GM12891 (cell line): Measurements from ENCODE around the gene SETD9.

Experiments used
- PAX5 ChIP-seq: IDR thresholded peaks from 2 replicates; pipeline ENCODE4 v1.6.1; 2011; ENCODE audit warnings: low read length, moderate library complexity, mild to moderate bottlenecking; ENCODE audit not compliant: insufficient read depth, severe bottlenecking
- POLR2A ChIP-seq: IDR thresholded peaks from 2 replicates; pipeline ENCODE4 v1.6.1; 2011; ENCODE audit warnings: low read depth, low read length, control low read depth
- POLR2AphosphoS5 ChIP-seq: IDR thresholded peaks from 2 replicates; pipeline ENCODE4 v1.6.1; 2011; ENCODE audit warnings: low read depth, low read length, control low read depth
- POU2F2 ChIP-seq: IDR thresholded peaks from 2 replicates; pipeline ENCODE4 v1.6.1; 2011; ENCODE audit warnings: low read depth, mild to moderate bottlenecking, control low read depth, low read length, moderate library complexity
- SPI1 ChIP-seq: IDR thresholded peaks from 2 replicates; pipeline ENCODE4 v1.6.1; 2011; ENCODE audit warnings: low read depth, low read length, control low read depth
- TAF1 ChIP-seq: IDR thresholded peaks from 2 replicates; pipeline ENCODE4 v1.6.1; 2011; ENCODE audit warnings: low read depth, low read length, control low read depth

GRCh38 chr5:56873056-56873455, 36.3 kb upstream of the SETD9 start:
- TF ChIP-seq POLR2A (no peak), POLR2AphosphoS5 (no peak), TAF1 (no peak), PAX5 (no peak), SPI1 (no peak), POU2F2 (no peak)
